Vagina (tissue), 2 donors: Measurements from ENCODE around the gene CHMP5.

ENCODE experiments used
- CTCF ChIP-seq, 3 experiments: fragments of 450-650 bp in 2 of 3; fragments of 200-600 bp in 1 of 3; sonication (generic) in 1 of 3; IDR thresholded peaks; one replicate each; pipeline ENCODE4 v1.5.1; 2017 to 2019; ENCODE audit warnings: antibody characterized with exemption in 3 of 3, mild to moderate bottlenecking in 2 of 3, moderate library complexity in 2 of 3
- POLR2A ChIP-seq, 2 donors: fragments of 450-650 bp; IDR thresholded peaks; one replicate each; pipeline ENCODE4 v1.6.1; 2017; ENCODE audit warnings: antibody characterized with exemption in 2 of 2, mild to moderate bottlenecking in 2 of 2, moderate library complexity in 2 of 2
- POLR2AphosphoS5 ChIP-seq, 2 donors: sonication (generic); formaldehyde crosslinking; IDR thresholded peaks; one replicate each; pipeline ENCODE4 v1.9.0; 2017; ENCODE audit warnings: antibody characterized with exemption in 2 of 2, mild to moderate bottlenecking in 2 of 2, low read depth in 1 of 2; ENCODE audit not compliant: insufficient read depth in 1 of 2

- TF ChIP-seq CTCF (IDR thresholded peaks at IDR 0.05) (peak; percentile 70 to 94 (median 79)), POLR2A (IDR thresholded peaks at IDR 0.05) (no peak), POLR2AphosphoS5 (IDR thresholded peaks at IDR 0.05; ENCODE audit: insufficient read depth in 1 of 2, low read depth in 1 of 2) (peak in 1 of 2 donors; percentile 92)
Measured at GRCh38 chr9:33225319-33226147, 39.3 kb upstream of the CHMP5 start.
